HEK293 (cell line): Measurements from ENCODE around the gene ZNF33A.

Source experiments
- ATF2 ChIP-seq: fragments of 450-650 bp; formaldehyde crosslinking; IDR thresholded peaks from 2 replicates; pipeline ENCODE4 v1.5.1; 2016; ENCODE audit warnings: missing biosample characterization, missing genetic modification characterization, low read depth
- BCL11A ChIP-seq: fragments of 450-650 bp; formaldehyde crosslinking; IDR thresholded peaks from 2 replicates; pipeline ENCODE4 v1.5.1; 2016; ENCODE audit warnings: low read depth, missing biosample characterization, missing genetic modification characterization
- GFI1B ChIP-seq: fragments of 450-650 bp; formaldehyde crosslinking; IDR thresholded peaks from 2 replicates; pipeline ENCODE4 v1.5.1; 2016; ENCODE audit warnings: missing biosample characterization, missing genetic modification characterization
- REST ChIP-seq: fragments of 450-650 bp; formaldehyde crosslinking; IDR thresholded peaks from 2 replicates; pipeline ENCODE4 v1.5.1; 2016; ENCODE audit warnings: missing biosample characterization, missing genetic modification characterization
- SP2 ChIP-seq: fragments of 450-650 bp; formaldehyde crosslinking; IDR thresholded peaks from 2 replicates; pipeline ENCODE4 v1.5.1; 2016; ENCODE audit warnings: missing biosample characterization, missing genetic modification characterization
- TCF7L2 ChIP-seq: IDR thresholded peaks from 2 replicates; pipeline ENCODE4 v1.6.1; 2011; ENCODE audit warnings: low read depth, mild to moderate bottlenecking, inconsistent platforms, low read length, moderate library complexity, borderline replicate concordance
- ZBTB11 ChIP-seq: fragments of 450-650 bp; formaldehyde crosslinking; conservative IDR thresholded peaks from 2 replicates; pipeline ENCODE4 v1.5.1; 2016; ENCODE audit warnings: low read depth, missing biosample characterization, missing genetic modification characterization
- ZBTB21 ChIP-seq: fragments of 450-650 bp; formaldehyde crosslinking; IDR thresholded peaks from 2 replicates; pipeline ENCODE4 v1.5.1; 2017; ENCODE audit warnings: missing biosample characterization, missing genetic modification characterization
- ZNF530 ChIP-seq: fragments of 450-650 bp; formaldehyde crosslinking; IDR thresholded peaks from 2 replicates; pipeline ENCODE4 v1.5.1; 2016; ENCODE audit warnings: low read depth, missing biosample characterization, missing genetic modification characterization
- TF ChIP-seq, protein P1 (sequence below): sonication (generic); formaldehyde crosslinking; IDR thresholded peaks from 2 replicates; pipeline ENCODE4 v1.8.1; 2022; ENCODE audit warnings: mild to moderate bottlenecking, moderate library complexity, missing genetic modification reagents
- TF ChIP-seq, protein P2 (sequence below): fragments of 450-650 bp; formaldehyde crosslinking; IDR thresholded peaks from 2 replicates; pipeline ENCODE4 v1.5.1; 2016; ENCODE audit warnings: missing biosample characterization, missing genetic modification characterization

DNA sequence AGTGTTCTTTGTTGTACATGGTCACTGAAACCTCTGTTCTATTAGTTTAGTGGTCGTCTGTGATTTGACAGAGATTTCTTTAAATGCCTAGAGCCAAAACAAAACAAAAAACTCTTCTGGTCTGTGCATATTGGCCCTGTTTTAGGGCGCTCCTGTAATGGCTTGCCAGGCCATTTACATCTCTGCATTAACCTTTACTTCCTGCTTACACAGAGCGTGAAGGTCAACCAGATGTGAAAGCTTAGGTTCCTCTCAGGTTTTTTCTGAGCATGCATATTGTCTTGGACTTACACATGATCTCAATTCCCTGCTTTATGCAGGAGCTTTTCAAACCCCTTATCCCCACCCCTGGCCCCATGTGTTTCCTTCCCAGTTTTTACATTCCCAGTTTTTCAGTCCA is 93.3 kb downstream of the ZNF33A start:
- TF ChIP-seq ZBTB11 (no peak), ATF2 (tag by site-specific recombination) (no peak), BCL11A (tag by site-specific recombination) (no peak), REST (tag by site-specific recombination) (no peak), SP2 (no peak), GFI1B (tag by site-specific recombination) (no peak), ZBTB21 (tag by site-specific recombination) (no peak), ZNF530 (tag by site-specific recombination) (no peak), TCF7L2 (no peak)
- TF ChIP-seq, protein P1, sequence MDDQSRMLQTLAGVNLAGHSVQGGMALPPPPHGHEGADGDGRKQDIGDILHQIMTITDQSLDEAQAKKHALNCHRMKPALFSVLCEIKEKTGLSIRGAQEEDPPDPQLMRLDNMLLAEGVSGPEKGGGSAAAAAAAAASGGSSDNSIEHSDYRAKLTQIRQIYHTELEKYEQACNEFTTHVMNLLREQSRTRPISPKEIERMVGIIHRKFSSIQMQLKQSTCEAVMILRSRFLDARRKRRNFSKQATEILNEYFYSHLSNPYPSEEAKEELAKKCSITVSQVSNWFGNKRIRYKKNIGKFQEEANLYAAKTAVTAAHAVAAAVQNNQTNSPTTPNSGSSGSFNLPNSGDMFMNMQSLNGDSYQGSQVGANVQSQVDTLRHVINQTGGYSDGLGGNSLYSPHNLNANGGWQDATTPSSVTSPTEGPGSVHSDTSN (CRISPR knock-in tag): no peak
- TF ChIP-seq, protein P2, sequence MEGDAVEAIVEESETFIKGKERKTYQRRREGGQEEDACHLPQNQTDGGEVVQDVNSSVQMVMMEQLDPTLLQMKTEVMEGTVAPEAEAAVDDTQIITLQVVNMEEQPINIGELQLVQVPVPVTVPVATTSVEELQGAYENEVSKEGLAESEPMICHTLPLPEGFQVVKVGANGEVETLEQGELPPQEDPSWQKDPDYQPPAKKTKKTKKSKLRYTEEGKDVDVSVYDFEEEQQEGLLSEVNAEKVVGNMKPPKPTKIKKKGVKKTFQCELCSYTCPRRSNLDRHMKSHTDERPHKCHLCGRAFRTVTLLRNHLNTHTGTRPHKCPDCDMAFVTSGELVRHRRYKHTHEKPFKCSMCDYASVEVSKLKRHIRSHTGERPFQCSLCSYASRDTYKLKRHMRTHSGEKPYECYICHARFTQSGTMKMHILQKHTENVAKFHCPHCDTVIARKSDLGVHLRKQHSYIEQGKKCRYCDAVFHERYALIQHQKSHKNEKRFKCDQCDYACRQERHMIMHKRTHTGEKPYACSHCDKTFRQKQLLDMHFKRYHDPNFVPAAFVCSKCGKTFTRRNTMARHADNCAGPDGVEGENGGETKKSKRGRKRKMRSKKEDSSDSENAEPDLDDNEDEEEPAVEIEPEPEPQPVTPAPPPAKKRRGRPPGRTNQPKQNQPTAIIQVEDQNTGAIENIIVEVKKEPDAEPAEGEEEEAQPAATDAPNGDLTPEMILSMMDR (tag by site-specific recombination): no peak
